Stimulated activated CD8-positive, alpha-beta memory T cell treated with anti-CD3 and anti-CD28 coated beads, Interleukin-4, amount 100 ng/mL, for 4 hours (primary cell): Measurements from ENCODE around the gene SOS1.

Experiments used
- DNase-seq, 2 donors: peaks; one replicate each; pipeline ENCODE4 v3.0.0-alpha.2; 2020; ENCODE audit warnings: low read depth in 2 of 2, low spot score in 1 of 2

SOS1 gene

DNA sequence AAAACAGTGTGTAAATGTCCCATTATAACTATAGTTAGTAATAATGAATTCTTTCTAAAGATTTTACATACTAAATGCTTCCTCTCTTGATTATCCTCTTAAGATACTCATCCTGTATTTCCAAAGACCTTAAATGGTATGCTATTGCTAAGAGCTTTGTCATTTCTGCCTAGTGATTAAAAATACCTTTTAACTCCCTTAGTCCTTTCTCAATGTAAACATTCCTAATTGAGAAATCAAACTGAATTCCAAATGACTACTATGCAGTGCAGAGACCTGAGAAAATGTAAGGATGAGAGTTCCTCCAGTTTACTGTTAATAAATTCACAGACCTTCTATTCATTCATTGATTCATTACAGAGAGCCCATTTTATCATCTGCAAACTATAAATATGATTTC lies 86.9 kb downstream of the SOS1 start:
- DNase-seq: no peak

DNA sequence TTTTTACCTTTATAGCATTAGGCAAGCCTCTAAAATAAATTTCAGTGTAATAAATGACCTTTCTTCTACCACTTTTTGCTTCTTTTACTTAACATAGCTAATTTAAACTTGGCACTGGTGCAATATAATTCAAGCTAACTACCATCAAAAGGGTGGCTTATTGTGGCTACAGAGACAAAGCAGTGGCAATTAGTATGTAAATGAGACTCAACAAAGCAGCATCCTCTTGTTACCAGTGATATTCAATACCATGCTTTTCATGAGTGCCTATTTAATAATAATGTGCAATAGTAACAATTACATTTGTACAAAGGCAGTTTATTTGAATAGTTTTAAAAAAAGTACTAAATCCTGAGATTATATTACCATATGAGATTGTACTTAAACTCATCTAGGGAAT lies 93.4 kb downstream of the SOS1 start:
- DNase-seq: no peak

DNA sequence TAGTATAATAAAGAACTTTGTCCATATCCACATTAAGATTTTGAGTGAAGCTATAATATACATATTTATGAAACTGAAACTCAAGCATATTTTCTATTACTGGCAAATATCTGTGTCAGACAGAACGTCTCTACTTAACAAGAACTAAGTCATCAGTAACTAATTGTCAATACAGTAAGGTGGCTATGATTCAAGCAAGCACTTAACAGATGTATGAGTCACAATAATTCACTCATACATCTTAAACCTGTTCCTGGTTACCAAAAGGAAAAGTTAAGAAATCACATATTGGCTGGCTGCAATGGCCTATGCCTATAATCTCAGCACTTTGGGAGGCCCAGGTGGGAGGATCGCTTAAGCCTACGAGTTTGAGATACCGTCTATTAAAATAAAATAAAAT lies 96.0 kb downstream of the SOS1 start:
- no peak for DNase-seq

DNA sequence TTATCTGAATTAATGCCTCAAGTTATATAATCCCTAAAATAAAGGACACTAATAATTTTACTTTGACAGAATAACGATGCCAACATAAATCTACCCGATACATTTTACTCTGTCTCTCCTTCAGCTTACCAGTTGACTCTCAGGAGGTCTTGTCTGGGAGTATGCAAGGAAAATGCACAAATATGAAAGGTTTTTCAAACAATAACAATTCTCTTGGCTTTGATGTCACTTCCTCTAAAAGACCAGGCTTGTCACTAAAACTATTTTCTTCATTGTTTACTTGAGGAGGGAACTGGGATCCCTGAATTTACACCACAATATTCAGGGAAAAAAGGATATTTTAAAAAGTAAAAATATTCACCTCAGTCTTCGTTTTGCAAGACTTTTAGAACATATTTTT lies 97.2 kb downstream of the SOS1 start:
- no peak for DNase-seq

DNA sequence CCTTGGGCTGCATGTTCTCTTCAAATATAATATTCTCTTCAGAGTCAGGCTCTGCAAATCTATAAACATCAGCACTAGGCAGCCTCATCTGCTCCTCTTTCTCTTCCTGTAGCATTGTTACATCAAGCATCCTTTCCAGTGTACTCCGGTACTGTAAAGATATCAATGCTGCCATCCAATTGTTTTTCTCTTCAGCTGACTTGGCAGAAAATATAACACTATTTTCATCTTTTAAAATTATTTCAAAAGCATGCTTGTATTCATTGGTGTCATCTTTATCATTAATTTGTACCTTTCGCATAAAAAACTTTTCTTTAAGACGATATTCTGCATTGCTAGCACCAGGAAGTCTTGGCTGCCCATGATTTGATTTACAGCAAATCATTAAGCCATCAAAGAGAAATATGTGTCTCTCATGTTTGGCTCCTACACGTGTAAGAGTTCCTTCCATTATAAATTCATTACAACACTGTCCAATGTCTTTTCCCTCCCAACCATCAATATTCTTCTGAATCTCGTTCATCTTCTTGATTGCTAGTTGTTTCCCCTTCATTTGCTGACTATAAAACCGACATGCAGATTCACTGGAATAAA lies 98.1 kb downstream of the SOS1 start:
- DNase-seq: no peak

DNA sequence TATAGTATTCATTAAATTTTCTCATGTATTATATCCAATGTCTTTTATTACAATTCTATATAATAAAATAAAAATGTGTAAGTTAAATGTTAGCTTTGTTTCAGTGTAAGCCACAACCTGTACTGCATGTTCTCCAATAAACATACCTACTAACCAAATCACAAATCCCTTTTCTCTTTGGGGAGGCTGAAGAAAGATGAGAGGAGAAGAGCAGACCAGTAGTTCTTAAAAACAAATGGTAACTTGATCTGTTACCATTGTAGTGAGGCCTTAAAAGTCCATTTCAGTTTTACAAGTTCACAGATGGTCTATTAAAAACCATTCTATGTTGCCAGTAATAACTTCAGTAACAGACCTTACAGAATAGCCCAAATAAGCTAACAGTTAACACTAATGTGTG lies 100.5 kb downstream of the SOS1 start:
- no peak for DNase-seq

DNA sequence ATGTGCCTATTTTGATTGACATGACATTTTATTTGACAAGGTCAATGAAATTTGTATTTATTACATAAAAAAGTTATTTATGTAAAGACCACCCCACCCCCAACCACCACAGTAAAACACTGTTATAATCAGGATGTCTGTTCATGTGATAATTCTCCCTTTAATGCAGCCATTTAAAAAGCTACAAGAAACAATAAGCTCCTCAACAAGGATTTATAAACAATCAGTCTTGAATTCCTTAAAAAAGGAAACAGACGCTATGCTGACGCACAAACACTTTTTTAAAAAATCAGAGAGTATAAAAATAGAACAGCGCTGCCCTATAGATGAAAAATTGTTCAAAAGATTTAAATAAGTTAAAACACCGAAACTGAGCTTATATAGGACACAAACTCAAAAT lies 102.2 kb downstream of the SOS1 start:
- DNase-seq: no peak

DNA sequence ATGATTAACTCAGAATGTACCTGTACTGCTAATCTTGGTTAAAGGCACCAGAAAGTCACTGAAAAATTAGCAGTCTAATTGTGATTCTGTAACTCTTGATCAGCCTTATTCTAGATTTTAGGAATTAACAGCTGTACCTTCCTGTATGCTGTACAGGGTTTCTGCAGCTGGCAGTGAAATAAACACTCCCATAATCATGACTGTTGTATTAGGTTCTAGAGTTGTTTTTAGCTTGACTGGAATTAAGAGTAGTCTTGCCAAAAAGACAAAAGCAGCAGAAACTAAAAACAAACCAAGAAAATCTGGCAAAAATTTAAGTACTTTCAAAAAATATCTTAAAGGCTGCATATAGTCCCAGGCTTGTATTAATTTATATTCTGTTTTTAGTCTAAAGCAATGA lies 103.5 kb downstream of the SOS1 start:
- no peak for DNase-seq

DNA sequence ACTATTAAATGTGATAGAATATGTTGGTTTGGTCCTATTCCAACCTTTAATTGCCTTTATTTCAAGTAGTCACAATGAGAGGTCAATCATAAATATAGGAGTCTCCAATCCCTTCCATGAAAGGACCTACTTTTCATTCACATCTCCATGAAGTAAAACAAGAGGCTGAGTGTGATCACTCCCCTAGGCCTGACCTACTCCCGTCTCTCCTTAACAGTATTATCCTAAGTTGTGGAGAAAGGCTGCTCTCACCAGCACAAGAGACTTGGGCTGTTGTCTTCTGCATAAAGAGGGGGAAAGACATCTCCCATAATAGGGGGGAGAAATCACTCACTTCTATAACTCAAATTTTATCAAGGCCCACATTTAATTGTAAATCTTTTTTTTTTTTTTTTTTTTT lies 105.4 kb downstream of the SOS1 start:
- no peak for DNase-seq

DNA sequence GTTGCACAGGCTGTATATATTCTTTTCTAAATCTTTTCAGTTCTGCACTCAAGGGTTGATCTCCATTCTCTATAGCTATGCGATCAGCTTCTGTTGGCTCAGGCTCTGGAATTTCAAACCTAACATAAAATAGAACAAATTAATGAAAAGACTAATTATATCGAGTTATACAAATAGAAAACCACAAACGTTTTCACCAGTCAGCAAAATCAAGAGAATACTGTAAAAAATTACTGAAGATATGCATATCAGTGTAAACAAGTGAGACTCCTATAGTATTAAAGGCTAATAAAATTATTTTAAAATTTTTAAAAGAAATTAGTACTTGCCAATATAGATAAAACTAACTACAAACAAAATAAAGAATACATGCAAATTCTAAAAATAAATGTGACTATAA lies 107.0 kb downstream of the SOS1 start:
- no peak for DNase-seq

DNA sequence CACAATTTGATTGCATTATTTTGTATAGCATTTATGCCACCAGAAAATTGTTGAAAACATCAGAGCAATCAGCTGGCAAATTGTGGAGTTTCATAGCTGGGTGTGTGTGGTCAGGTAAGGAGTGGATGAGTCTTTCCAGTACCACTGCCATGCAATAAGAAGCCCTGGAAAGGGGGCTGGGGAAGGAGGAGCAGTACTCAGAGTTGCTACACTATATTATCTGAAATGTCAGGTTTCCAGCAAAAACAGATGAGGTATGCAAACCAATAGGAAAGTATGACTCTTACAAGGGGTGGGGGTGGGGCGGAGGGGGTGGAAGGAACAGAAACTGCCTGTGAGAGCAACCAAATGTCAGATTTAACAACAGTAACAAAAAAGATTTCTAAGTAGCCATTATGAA lies 112.2 kb downstream of the SOS1 start:
- no peak for DNase-seq

DNA sequence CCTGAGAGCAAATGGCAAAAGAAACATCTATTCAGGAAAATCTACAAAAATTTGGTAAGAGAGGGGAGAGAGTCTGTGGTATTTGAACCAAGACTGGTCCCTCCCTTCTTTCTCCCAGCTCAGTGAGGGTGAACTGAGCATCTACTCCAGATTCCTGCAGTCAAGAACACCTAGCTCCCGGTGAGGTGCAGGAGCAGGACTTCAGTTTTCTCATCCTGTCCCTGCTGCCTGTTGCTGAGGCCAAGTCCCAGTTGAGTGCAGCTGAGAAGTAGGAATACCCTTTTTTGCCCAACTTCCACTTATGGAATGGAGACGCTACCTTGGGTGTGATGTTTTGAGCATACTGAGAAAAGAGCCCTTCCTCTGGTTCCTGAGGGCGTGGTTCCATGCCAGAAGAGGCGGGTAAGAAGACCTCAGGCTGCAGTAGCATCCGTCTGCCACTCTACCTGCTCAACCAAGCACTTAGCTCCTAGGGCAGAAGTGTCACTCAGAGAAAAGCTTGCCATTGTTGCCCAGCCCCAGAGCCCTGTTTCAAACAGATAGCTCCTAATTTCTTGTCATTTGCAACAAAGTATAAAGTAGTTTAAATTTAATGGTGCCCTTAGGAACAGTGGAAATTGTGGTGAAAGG lies 112.9 kb downstream of the SOS1 start:
- no peak for DNase-seq

DNA sequence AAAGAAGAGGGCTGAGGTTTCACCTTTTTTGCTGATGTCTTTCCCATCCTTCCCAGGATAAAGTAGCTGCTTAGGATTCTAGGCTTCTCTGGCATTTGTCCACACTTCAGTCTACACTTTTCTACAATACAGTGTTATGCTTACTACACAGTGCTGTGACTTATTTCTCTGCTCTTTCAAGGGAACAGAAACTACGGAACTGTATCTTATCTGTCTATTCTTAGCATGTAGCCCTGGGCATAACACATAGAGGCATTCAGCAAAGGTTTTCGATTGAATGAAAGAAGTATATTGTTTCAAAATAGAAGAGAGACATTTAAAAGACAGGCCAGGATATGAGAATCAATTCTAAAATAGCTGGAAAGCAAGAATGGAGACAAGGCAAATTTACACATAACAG lies 120.3 kb downstream of the SOS1 start:
- no peak for DNase-seq

DNA sequence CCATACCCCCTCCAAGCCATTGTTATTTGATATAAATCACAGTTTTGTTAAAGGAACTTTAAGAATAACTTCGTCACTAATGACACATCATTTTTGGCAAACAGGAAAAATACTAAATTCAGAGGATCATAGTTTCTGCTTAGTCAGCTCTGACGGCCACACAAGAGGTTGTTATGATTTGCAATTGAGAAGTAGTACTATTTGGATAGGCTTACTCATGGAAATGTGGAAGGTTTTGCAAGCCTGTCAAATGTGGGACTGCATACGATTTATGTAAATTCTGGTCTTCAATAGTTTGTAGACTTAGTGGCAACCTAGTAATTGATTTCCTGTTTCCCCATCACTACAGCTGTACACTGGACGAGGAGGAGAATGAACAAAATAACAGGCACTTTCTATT lies 123.1 kb downstream of the SOS1 start:
- no peak for DNase-seq

DNA sequence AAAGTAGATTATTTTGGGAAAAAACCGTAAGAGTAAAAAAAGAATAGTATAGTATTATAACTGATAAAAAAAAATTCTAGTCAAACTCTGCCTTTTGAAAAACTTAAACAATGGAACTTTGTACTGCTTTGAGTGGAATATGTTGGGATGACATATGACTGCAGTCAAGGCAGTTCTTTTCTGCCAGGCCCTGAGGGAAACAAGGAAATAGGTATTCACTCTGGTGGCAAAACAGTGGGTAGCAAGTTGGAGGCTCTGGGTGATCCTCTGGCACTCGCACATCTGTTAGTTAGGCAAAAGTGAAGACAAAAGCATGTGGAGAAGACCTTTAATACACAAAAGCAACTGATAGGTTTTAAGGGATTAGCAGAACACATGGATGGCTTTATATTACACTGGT lies 129.0 kb downstream of the SOS1 start:
- no peak for DNase-seq

DNA sequence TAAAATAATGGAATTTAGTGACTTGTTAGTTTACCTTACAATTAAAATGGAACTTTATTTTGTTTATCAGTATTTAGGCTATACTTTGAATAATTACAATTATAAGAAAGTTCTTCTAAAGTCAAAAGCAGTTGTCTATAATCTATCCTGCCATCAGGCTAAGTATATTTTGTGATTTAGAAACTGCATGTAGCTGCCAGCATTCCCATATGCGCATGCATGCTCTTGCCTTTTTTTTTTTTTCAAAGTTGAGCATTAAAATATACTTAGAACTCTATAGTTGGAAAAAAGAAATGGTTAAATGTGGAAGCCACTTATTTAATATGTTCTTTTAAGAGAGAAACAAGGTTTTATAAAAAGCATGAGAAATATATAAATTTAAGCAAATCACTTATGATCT lies 132.1 kb downstream of the SOS1 start:
- no peak for DNase-seq

DNA sequence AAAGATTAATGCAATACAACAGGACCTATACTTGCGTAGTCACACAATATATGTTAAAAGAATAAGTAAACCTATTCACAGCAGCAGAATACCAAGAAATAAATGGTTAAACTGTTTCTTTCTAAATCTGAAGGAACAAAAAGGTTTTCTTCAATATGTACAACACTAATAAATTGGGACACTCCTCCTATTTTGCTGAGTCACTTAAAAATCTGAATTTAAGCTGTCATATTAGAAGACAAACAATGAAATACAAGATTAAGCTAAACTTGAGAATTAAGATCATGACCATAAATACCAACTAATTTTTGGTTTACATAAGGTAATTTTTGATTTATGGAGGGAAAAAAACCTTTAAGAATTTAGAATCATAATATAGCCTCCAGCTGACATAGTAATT lies 138.4 kb downstream of the SOS1 start:
- no peak for DNase-seq

DNA sequence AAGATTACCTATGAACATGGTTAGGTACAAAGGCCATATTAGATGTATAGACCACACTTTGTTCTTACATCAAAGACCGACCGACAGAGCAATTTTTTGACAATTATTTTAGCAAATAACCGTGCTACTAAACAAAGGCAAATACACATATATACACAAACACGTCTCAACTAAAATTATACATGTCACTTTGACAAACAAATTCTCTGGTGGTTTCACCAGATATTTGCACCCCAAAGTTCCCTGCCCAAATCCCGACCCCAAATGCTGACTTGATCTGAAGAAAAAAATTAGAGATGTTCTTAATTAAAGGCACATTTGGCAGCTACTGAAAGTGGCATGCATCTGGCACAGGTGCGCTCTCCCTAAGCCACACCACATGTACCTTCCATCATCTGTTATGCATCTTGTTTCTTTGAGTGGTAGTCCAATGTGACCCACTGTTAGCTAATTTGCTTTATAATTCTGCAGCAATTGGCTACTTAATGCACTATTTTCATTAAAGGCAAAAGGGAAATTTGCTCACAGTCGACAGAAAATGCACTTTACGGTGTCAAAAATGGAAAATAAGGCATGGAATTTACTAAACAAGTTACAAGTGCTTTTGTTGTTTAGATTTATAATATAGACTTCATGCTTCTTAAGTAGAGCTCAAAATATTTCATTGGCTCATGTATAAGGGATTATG lies 139.0 kb downstream of the SOS1 start:
- DNase-seq: no peak

DNA sequence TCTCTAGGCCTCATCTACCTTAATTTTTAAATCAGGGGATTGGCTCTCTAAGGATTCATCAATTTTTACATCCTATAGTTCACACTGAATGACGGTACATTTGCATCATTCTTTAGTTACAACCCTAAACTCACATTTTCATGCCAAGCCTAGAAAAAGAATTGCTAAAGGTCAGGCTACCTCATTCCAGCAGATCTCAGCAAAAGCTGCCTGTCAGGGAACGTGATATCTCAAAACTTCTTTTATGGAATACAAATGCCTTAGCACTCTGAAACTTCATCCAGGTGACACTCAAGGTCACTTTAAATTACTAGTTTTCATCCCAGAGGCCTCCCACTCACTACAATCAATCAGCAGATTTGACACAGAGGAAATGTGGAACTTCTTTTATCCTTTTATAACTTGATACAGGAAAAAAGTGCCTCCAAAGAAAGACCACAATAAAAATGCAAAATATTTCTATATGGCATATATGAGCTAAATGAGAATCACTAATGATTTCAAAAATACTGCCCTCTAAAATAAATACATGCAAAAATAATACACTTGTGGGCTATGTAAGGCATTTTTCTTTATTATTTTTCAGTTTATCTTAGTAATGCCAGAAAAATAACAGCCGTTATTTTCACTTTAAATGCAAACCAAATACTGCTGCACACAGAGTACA lies 139.7 kb downstream of the SOS1 start:
- DNase-seq: no peak

DNA sequence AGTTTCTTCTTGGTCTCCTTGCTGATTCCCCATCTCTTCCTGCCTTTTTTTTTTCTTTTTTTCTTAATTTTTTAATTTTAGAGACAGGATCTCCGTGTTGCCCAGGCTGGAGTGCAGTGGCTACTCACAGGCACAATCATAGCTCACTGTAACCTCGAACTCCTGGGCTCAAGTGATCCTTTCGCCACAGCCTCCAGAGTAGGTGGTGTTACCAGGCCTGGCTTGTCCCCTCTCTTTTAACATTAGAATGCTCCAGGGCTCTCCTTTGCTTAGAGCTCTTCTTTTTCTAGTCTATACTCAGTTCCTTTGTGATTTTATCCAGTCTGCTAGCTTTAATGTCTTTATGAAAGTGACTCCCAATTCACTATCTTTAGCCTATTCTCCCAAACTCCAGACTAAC lies 141.9 kb downstream of the SOS1 start:
- DNase-seq: no peak

DNA sequence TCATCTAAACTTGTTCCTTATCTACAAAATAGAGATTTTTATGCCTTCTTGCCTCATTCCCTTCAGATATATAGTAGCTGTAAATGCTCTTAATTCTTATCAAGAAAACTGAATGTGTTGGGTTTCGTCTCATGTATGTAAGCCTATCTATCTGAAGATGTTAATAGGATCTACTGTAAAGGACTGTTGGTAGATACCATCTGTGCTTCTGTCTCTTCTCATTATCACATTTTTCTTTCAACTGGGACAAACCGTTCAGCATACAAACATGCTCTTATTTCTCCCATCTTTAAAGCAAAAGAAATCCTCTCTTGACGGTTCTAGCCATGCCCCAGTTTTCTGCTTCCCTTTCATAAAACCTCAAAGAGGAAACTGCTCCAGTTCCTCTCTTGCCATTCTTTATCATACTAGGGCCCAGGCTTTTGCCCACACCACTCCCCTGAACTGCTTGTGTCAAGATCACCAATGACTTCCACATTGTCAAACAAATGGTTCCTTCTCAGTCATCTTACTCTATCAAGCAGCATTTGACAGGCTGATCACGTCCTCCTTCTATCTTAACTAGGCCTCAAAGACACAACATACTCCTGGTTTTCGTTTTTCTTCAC lies 142.5 kb downstream of the SOS1 start:
- DNase-seq: no peak

DNA sequence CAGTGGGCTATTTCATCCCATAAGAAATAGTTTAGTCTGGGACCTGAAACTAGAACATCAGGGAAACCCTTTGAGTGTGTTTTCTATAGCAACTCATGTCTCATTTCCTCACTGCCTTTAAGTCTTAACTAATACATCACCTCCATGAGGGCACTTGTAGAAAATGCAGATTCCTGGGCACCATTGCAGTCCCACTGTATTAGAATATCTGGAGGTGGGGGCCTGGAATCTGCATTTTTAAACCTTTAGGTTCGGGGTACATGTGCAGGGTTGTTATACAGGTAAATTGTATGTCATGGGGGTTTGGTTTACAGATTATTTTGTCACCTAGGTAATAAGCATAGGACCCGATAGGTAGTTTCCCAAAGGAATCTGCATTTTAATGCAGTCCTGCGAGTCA lies 143.8 kb downstream of the SOS1 start:
- no peak for DNase-seq
